Mesenchymal stem cell (in vitro differentiated cells and primary cell): ENCODE results near the gene LIPI.
"Not testable (repeated sequence)": the region's sequence is repeated elsewhere in the genome, so short reads cannot be mapped to it uniquely, and the experiment has no call there.

ENCODE experiments used
- DNase-seq: peaks from one replicate; pipeline ENCODE4 v3.0.0-alpha.2; 2013
- H2AFZ ChIP-seq: one replicate; pipeline ENCODE4 v1.6.1; 2013; ENCODE audit warnings: low read depth, mild to moderate bottlenecking, control low read depth, inconsistent platforms, low read length, moderate library complexity
- H2AK5ac ChIP-seq: 2 replicates; pipeline ENCODE4 v1.6.1; 2013; ENCODE audit warnings: low read length, moderate library complexity, mild to moderate bottlenecking, inconsistent platforms; ENCODE audit not compliant: severe bottlenecking
- H2BK120ac ChIP-seq: one replicate; pipeline ENCODE4 v1.6.1; 2013; ENCODE audit warnings: low read depth, mild to moderate bottlenecking, inconsistent platforms, low read length, moderate library complexity
- H2BK12ac ChIP-seq, 2 experiments: one replicate each; pipeline ENCODE4 v1.6.1; 2013; ENCODE audit warnings: inconsistent platforms in 2 of 2, low read length in 2 of 2, mild to moderate bottlenecking in 2 of 2, moderate library complexity in 2 of 2, control low read depth in 1 of 2
- H2BK15ac ChIP-seq: one replicate; pipeline ENCODE4 v1.6.1; 2013; ENCODE audit warnings: mild to moderate bottlenecking, low read depth, inconsistent platforms; ENCODE audit not compliant: poor library complexity, severe bottlenecking
- H2BK5ac ChIP-seq: 2 replicates; pipeline ENCODE4 v1.6.1; 2013; ENCODE audit warnings: low read depth, mild to moderate bottlenecking, low read length, control low read depth, inconsistent platforms; ENCODE audit not compliant: poor library complexity, severe bottlenecking
- H3K14ac ChIP-seq, 2 experiments: one replicate each; pipeline ENCODE4 v1.6.1; 2013; ENCODE audit warnings: inconsistent platforms in 2 of 2, low read length in 2 of 2, control low read depth in 1 of 2, mild to moderate bottlenecking in 1 of 2, moderate library complexity in 1 of 2
- H3K18ac ChIP-seq, 2 experiments: one replicate each; pipeline ENCODE4 v1.6.1; 2013; ENCODE audit warnings: inconsistent platforms in 2 of 2, low read length in 2 of 2, control low read depth in 1 of 2, low read depth in 1 of 2, mild to moderate bottlenecking in 1 of 2
- H3K23ac ChIP-seq, 2 experiments: one replicate each; pipeline ENCODE4 v1.6.1; 2013; ENCODE audit warnings: inconsistent platforms in 2 of 2, low read length in 2 of 2, mild to moderate bottlenecking in 2 of 2, moderate library complexity in 2 of 2, control low read depth in 1 of 2
- H3K27ac ChIP-seq: 2 replicates; pipeline ENCODE4 v1.5.1; 2013; ENCODE audit warnings: mild to moderate bottlenecking, moderate library complexity, low read length, control low read depth, inconsistent platforms; ENCODE audit not compliant: poor library complexity, severe bottlenecking
- H3K27me3 ChIP-seq, 2 experiments: 2 replicates each; pipeline versions ENCODE4 v1.6.1 to v1.7.0; 2013; ENCODE audit warnings: low read length in 2 of 2, mild to moderate bottlenecking in 2 of 2, moderate library complexity in 2 of 2, control low read depth in 1 of 2, inconsistent platforms in 1 of 2; ENCODE audit not compliant: control insufficient read depth in 1 of 2, insufficient read depth in 1 of 2
- H3K36me3 ChIP-seq, 2 experiments: 2 replicates each; pipeline versions ENCODE4 v1.6.1 to v1.7.0; 2013; ENCODE audit warnings: low read length in 2 of 2, control low read depth in 1 of 2, inconsistent platforms in 1 of 2, low read depth in 1 of 2, mild to moderate bottlenecking in 1 of 2; ENCODE audit not compliant: insufficient read depth in 2 of 2, control insufficient read depth in 1 of 2
- H3K4ac ChIP-seq, 2 experiments: one replicate each; pipeline ENCODE4 v1.6.1; 2013; ENCODE audit warnings: inconsistent platforms in 2 of 2, low read length in 2 of 2, mild to moderate bottlenecking in 2 of 2, moderate library complexity in 2 of 2, control low read depth in 1 of 2, low read depth in 1 of 2
- H3K4me1 ChIP-seq: 2 replicates; pipeline ENCODE4 v1.6.1; 2013; ENCODE audit warnings: low read depth, low read length, control low read depth; ENCODE audit not compliant: control insufficient read depth, insufficient read depth
- H3K4me2 ChIP-seq: 2 replicates; pipeline ENCODE4 v1.6.1; 2013; ENCODE audit warnings: low read length, mild to moderate bottlenecking, inconsistent platforms; ENCODE audit not compliant: poor library complexity, severe bottlenecking
- H3K4me3 ChIP-seq, 2 experiments: 2 replicates each; pipeline versions ENCODE4 v1.5.1 to v1.7.0; 2013; ENCODE audit warnings: low read length in 2 of 2, mild to moderate bottlenecking in 2 of 2, control low read depth in 1 of 2, low read depth in 1 of 2; ENCODE audit not compliant: insufficient read depth in 1 of 2
- H3K79me1 ChIP-seq: replicated peaks from 2 replicates; pipeline ENCODE4 v1.6.1; 2013; ENCODE audit warnings: mild to moderate bottlenecking, control low read depth, low read length, inconsistent platforms; ENCODE audit not compliant: poor library complexity, severe bottlenecking
- H3K9ac ChIP-seq: 2 replicates; pipeline ENCODE4 v1.7.0; 2013; ENCODE audit warnings: mild to moderate bottlenecking, low read length, moderate library complexity
- H3K9me3 ChIP-seq: 2 replicates; pipeline ENCODE4 v1.7.0; 2013; ENCODE audit warnings: mild to moderate bottlenecking, low read length; ENCODE audit not compliant: control insufficient read depth
- H4K8ac ChIP-seq: one replicate; pipeline ENCODE4 v1.6.1; 2013; ENCODE audit warnings: inconsistent platforms, mild to moderate bottlenecking, low read length, moderate library complexity
- H4K91ac ChIP-seq: one replicate; pipeline ENCODE4 v1.6.1; 2013; ENCODE audit warnings: mild to moderate bottlenecking, low read length, inconsistent platforms
- WGBS: methylation state at CpG from one replicate; pipeline ENCODE4 v1.1.7; 2013; ENCODE audit warnings: mixed read lengths; 5-methylcytosine and 5-hydroxymethylcytosine counted together

The LIPI gene

DNA sequence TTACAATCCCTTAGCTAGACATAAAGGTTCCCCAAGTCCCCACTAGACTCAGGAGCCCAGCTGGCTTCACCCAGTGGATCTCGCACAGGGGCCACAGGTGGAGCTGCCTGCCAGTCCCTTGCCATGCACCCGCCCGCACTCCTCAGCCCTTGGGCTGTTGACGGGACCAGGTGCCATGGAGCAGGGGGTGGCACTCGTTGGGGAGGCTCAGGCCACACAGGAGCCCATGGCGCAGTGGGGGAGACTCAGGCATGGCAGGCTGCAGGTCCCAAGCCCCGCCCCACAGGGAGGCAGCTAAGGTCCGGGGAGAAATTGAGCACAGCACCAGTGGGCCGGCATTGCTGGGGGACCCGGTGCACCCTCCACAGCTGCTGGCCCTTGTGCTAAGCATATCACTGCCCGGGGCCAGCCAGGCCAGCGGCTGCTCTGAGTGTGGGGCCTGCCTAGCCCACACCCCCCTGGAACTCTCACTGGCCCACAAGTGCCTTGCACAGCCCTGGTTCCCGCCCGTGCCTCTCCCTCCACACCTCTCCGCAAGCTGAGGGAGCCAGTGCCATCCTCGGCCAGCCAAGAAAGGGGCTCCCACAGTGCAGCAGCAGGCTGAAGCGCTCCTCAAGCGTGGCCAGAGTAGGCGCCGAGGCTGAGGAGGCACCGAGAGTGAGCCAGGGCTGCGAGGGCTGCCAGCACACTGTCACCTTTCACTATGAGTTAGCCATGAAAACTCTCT lies 117.8 kb downstream of the LIPI start:
- H3K4me1 ChIP-seq: no peaks in the 10 kb centered on the region
- no peak overlapping the region for H3K4ac ChIP-seq
- H3K79me1 ChIP-seq: no peaks in the 10 kb centered on the region
- H3K9me3 ChIP-seq: no peaks in the 10 kb centered on the region
- H3K14ac ChIP-seq: no peak overlapping the region
- H3K36me3 ChIP-seq: peaks cover 4 to 5% of the 10 kb centered on the region in 2 experiments
- no peak overlapping the region for H2BK5ac ChIP-seq
- DNase-seq: no peak
- H3K4me3 ChIP-seq: no peak overlapping the region
- 88% methylated on average over 20 of the region's 22 CpGs for WGBS
- H3K4me2 ChIP-seq: no peak overlapping the region
- H2AFZ ChIP-seq: no peak overlapping the region
- no peak overlapping the region for H3K9ac ChIP-seq
- H3K27me3 ChIP-seq: no peaks in the 10 kb centered on the region
- no peak overlapping the region for H3K23ac ChIP-seq
- H4K8ac ChIP-seq: no peak overlapping the region
- no peak overlapping the region for H2BK15ac ChIP-seq
- no peak overlapping the region for H3K27ac ChIP-seq
- no peak overlapping the region for H2AK5ac ChIP-seq
- H3K18ac ChIP-seq: no peak overlapping the region
- H2BK120ac ChIP-seq: no peak overlapping the region
- no peak overlapping the region for H4K91ac ChIP-seq
- no peak overlapping the region for H2BK12ac ChIP-seq

DNA sequence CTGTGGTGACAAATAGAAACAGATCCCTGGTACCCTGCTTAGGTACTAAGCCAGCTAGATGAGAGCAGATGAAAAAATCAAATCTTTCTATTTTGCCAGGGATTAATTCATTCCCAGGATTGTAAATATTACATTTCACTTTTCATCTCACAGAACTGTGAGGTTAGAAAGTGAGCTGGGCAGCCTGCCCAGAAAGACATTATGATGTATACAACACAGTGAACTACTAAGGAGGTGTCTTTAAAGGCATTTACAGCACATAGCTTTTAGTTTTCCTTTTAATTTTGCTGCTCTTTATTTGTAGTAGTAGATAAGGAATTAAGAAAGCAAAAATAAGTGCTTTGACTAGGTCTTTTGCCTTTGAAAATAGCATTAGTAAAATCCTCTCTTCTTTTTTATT lies 120.6 kb downstream of the LIPI start:
- H2BK5ac ChIP-seq, H2AFZ ChIP-seq, H2BK15ac ChIP-seq, H3K9me3 ChIP-seq, H3K18ac ChIP-seq, H3K4me1 ChIP-seq, H3K23ac ChIP-seq, H3K79me1 ChIP-seq, H3K27me3 ChIP-seq, H4K91ac ChIP-seq, H3K9ac ChIP-seq, H3K4ac ChIP-seq, H2BK120ac ChIP-seq, H3K4me3 ChIP-seq, H2AK5ac ChIP-seq, H3K4me2 ChIP-seq, H4K8ac ChIP-seq, H2BK12ac ChIP-seq, H3K14ac ChIP-seq, H3K27ac ChIP-seq, H3K36me3 ChIP-seq: not testable (repeated sequence)
- DNase-seq: peak; percentile 5

DNA sequence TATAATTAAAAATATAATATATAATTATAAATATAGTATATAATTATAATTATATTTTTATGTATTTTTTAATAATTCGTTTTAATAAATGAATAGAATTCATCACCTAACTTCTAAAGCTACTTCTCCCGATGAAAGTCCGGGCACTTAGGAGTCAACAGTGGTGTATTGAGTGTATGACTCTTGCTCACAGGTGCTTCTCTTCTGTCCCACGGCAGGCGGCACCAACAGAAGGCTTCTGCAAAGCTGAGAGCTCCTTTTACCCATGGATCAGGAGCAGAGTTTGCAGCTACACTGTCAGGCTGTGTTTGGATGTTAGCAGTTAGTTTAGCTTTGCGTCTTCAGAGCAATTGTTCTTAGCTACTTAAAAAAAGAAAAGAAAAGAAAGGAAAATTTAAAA lies 122.4 kb downstream of the LIPI start:
- H3K4ac ChIP-seq: no peak overlapping the region
- H3K27me3 ChIP-seq: no peaks in the 10 kb centered on the region
- DNase-seq: no peak
- no peaks in the 10 kb centered on the region for H3K4me1 ChIP-seq
- H3K36me3 ChIP-seq: peaks cover 0 to 19% of the 10 kb centered on the region in 2 experiments
- H3K4me2 ChIP-seq: no peak overlapping the region
- H3K4me3 ChIP-seq: no peak overlapping the region
- H3K23ac ChIP-seq: no peak overlapping the region
- H2BK15ac ChIP-seq: no peak overlapping the region
- no peak overlapping the region for H3K14ac ChIP-seq
- no peak overlapping the region for H3K9ac ChIP-seq
- H2BK5ac ChIP-seq: no peak overlapping the region
- H2BK12ac ChIP-seq: no peak overlapping the region
- H2BK120ac ChIP-seq: no peak overlapping the region
- no peak overlapping the region for H4K91ac ChIP-seq
- no peak overlapping the region for H2AK5ac ChIP-seq
- H3K9me3 ChIP-seq: no peaks in the 10 kb centered on the region
- 99% methylated on average over 4 of the region's 6 CpGs for WGBS
- H3K18ac ChIP-seq: no peak overlapping the region
- H4K8ac ChIP-seq: no peak overlapping the region
- H3K27ac ChIP-seq: no peak overlapping the region
- H2AFZ ChIP-seq: no peak overlapping the region
- no peaks in the 10 kb centered on the region for H3K79me1 ChIP-seq

DNA sequence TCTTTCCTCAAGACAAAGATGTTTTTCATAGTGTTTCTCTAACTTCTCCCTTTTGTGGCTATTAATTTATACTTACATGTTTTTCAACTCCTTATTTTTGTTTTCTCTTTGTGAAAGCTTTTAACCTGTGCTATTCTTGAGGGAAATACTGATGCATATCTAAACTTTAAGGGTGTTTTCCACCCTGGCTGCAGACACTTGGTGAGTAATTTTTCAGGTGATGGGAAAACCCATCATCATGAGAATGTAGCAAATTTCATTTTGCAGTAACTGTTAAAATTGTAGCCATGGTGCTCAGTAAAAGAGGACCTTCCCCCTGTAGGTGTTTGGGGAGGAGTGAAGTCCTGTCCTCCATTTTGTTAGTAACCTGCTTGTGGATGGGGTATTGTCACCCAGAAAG lies 124.2 kb downstream of the LIPI start:
- H3K9me3 ChIP-seq: no peaks in the 10 kb centered on the region
- H3K27ac ChIP-seq: no peak overlapping the region
- no peak overlapping the region for H2AK5ac ChIP-seq
- no peak overlapping the region for H4K8ac ChIP-seq
- no peak overlapping the region for H2AFZ ChIP-seq
- no peak overlapping the region for H2BK5ac ChIP-seq
- H3K36me3 ChIP-seq: peaks cover 0 to 14% of the 10 kb centered on the region in 2 experiments
- H3K79me1 ChIP-seq: no peaks in the 10 kb centered on the region
- H3K23ac ChIP-seq: no peak overlapping the region
- H2BK120ac ChIP-seq: no peak overlapping the region
- no peak overlapping the region for H3K14ac ChIP-seq
- H3K4ac ChIP-seq: no peak overlapping the region
- DNase-seq: no peak
- no peak overlapping the region for H4K91ac ChIP-seq
- H3K18ac ChIP-seq: no peak overlapping the region
- H3K9ac ChIP-seq: no peak overlapping the region
- no peak overlapping the region for H2BK15ac ChIP-seq
- no peak overlapping the region for H3K4me2 ChIP-seq
- no peaks in the 10 kb centered on the region for H3K4me1 ChIP-seq
- H3K4me3 ChIP-seq: no peak overlapping the region
- no peaks in the 10 kb centered on the region for H3K27me3 ChIP-seq
- no peak overlapping the region for H2BK12ac ChIP-seq
